Measurements from ENCODE around the gene SLC35F5. TPM values are rescaled to one million over a fixed set of nuclear protein-coding genes. Genes with fewer than 3 reads are reported as not detected.

The SLC35F5 gene
- total and polyA plus RNA-seq, 2 of the 13 experiments (the other 11 are each of a cell fraction or from before 2014, with no cell fraction given): 139 to 174 TPM

- 0 out of 2 replicates have a peak, but pooled peaks have one; percentile 34 for TF ChIP-seq ZBTB46 (CRISPR knock-in tag; IDR thresholded peaks at IDR 0.05; ENCODE audit: borderline replicate concordance)
- peak; percentile 97 for TF ChIP-seq ARHGAP35 (CRISPR knock-in tag; IDR thresholded peaks at IDR 0.05; ENCODE audit: borderline replicate concordance)
- TF ChIP-seq KLF12 (CRISPR knock-in tag; IDR thresholded peaks at IDR 0.05; ENCODE audit: borderline replicate concordance): peak; percentile 87; the same call in 1 of the 2 replicates
- TF ChIP-seq DMTF1 (CRISPR knock-in tag; IDR thresholded peaks at IDR 0.05): no peak
- TF ChIP-seq RORA (CRISPR knock-in tag; IDR thresholded peaks at IDR 0.05): no peak
- TF ChIP-seq THAP8 (CRISPR knock-in tag; IDR thresholded peaks at IDR 0.05; ENCODE audit: borderline replicate concordance): peak; percentile 98
- peak; percentile 94 for TF ChIP-seq AGO2 (optimal IDR thresholded peaks at IDR 0.05; ENCODE audit: low read depth, low read length)
- no peak for TF ChIP-seq SSRP1 (CRISPR knock-in tag; IDR thresholded peaks at IDR 0.05)
- TF ChIP-seq ZNF335 (CRISPR knock-in tag; IDR thresholded peaks at IDR 0.05): peak; percentile 93
- TF ChIP-seq ZNF569 (CRISPR knock-in tag; IDR thresholded peaks at IDR 0.05; ENCODE audit: borderline replicate concordance): no peak
- peak; percentile 86 for TF ChIP-seq TGIF2 (CRISPR knock-in tag; IDR thresholded peaks at IDR 0.05)
- TF ChIP-seq MYPOP (CRISPR knock-in tag; IDR thresholded peaks at IDR 0.05): peak; percentile 94
- no peak for TF ChIP-seq RNF219 (CRISPR knock-in tag; IDR thresholded peaks at IDR 0.05)
- TF ChIP-seq SIN3B (IDR thresholded peaks at IDR 0.05; ENCODE audit: low read length): peak; percentile 85
- TF ChIP-seq PHF20 (CRISPR knock-in tag; IDR thresholded peaks at IDR 0.05): peak; percentile 97
- TF ChIP-seq ZNF44 (CRISPR knock-in tag; IDR thresholded peaks at IDR 0.05): peak; percentile 93; the same call in 1 of the 2 replicates
- no peak for TF ChIP-seq ZNF615 (CRISPR knock-in tag; IDR thresholded peaks at IDR 0.05; ENCODE audit: borderline replicate concordance)
- TF ChIP-seq ATRX (CRISPR knock-in tag; IDR thresholded peaks at IDR 0.05; ENCODE audit: borderline replicate concordance): no peak; the same call in 1 of the 2 replicates
- 0 out of 2 replicates have a peak, but pooled peaks have one; percentile 21 for TF ChIP-seq KLF9 (CRISPR knock-in tag; IDR thresholded peaks at IDR 0.05; ENCODE audit: low read depth)
- no peak for TF ChIP-seq FLYWCH1 (CRISPR knock-in tag; IDR thresholded peaks at IDR 0.05)
- peak; percentile 98 for TF ChIP-seq ZNF772 (CRISPR knock-in tag; IDR thresholded peaks at IDR 0.05)
Observed at GRCh38 chr2:113756355-113757137, at the start of gene SLC35F5 (continued).
